OCI-LY3 (cell line): ENCODE data around the gene CHADL.

Experiments used
- H2AFZ ChIP-seq: fragments of 200-600, 300-600 bp; shearing (Covaris generic); 2 replicates; pipeline ENCODE4 v1.6.0; 2014; ENCODE audit warnings: antibody characterized with exemption, low read depth, low read length
- H3K27ac ChIP-seq: fragments of 200-600, 300-600 bp; sonication (generic); 2 replicates; pipeline ENCODE4 v1.5.1; 2014; ENCODE audit warnings: mild to moderate bottlenecking, low read length, moderate library complexity, mixed read lengths
- H3K27me3 ChIP-seq: fragments of 200-600, 300-600 bp; sonication (generic); 2 replicates; pipeline ENCODE4 v1.6.1; 2014; ENCODE audit warnings: low read depth, low read length, mixed read lengths
- H3K36me3 ChIP-seq: fragments of 200-600, 300-600 bp; sonication (generic); replicated peaks from 2 replicates; pipeline ENCODE3; 2014; ENCODE audit warnings: low read depth, low read length, mixed read lengths
- H3K4me1 ChIP-seq: fragments of 300-600, 200-600 bp; sonication (generic); 2 replicates; pipeline ENCODE4 v1.6.1; 2014; ENCODE audit warnings: low read length, mixed read lengths
- H3K4me2 ChIP-seq: fragments of 200-600, 300-600 bp; sonication (generic); 2 replicates; pipeline ENCODE4 v1.6.1; 2014; ENCODE audit warnings: low read length, mixed read lengths
- H3K4me3 ChIP-seq: fragments of 300-600, 200-600 bp; sonication (generic); 2 replicates; pipeline ENCODE4 v1.5.1; 2014; ENCODE audit warnings: antibody characterized with exemption, mild to moderate bottlenecking, low read length, moderate library complexity
- H3K79me2 ChIP-seq: fragments of 300-600, 200-600 bp; shearing (Covaris generic); 2 replicates; pipeline ENCODE4 v1.6.1; 2014; ENCODE audit warnings: mild to moderate bottlenecking, low read length, mixed read lengths
- H3K9ac ChIP-seq: fragments of 300-600, 200-600 bp; shearing (Covaris generic); 2 replicates; pipeline ENCODE4 v1.6.0; 2014; ENCODE audit warnings: mild to moderate bottlenecking, low read length, moderate library complexity
- H3K9me3 ChIP-seq: fragments of 200-600, 300-600 bp; shearing (Covaris generic); 2 replicates; pipeline ENCODE4 v1.6.1; 2014; ENCODE audit warnings: low read length, mixed read lengths; ENCODE audit not compliant: insufficient read depth
- H4K20me1 ChIP-seq: fragments of 200-600, 300-600 bp; sonication (generic); 2 replicates; pipeline ENCODE4 v1.6.1; 2016; ENCODE audit warnings: low read length, mixed read lengths; ENCODE audit not compliant: insufficient read depth
- EZH2phosphoT487 ChIP-seq: fragments of 200-600 bp; shearing (Covaris generic); IDR thresholded peaks from 2 replicates; pipeline ENCODE4 v1.6.1; 2018; ENCODE audit warnings: antibody characterized with exemption, mixed run types, low read depth
- TF ChIP-seq, protein P1 (sequence below): fragments of 200-600, 300-600 bp; sonication (generic); IDR thresholded peaks from 2 replicates; pipeline ENCODE4 v1.5.1; 2014; ENCODE audit warnings: antibody characterized with exemption, low read length, low read depth

CHADL gene

DNA sequence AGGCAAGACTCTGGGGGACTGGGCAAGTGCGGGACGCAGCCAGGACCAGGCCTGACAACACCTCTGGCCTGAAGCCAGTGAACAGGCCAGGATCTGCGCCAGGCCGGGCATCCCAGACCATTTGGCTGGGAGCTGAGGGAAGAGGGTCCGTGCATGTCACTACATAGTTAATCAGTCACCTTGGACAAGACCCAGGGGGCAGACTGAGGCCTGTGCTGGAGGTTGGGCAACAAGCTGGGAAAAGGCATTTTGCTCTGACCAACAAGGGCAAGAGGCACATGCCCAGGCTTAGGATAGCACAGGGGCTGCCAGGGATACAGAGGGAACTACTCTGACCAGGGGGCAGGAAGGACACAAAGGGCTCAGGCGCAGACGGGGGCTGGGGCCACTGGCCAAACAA, 7.0 kb upstream of the CHADL start:
- Histone ChIP-seq H3K27ac (no peak overlapping the region), H3K36me3 (peaks cover 63% of the 10 kb centered on the region), H3K4me3 (no peak overlapping the region), H3K27me3 (no peaks in the 10 kb centered on the region), H4K20me1 (no peaks in the 10 kb centered on the region), H2AFZ (no peak overlapping the region), H3K9me3 (no peaks in the 10 kb centered on the region), H3K4me1 (no peaks in the 10 kb centered on the region), H3K79me2 (no peaks in the 10 kb centered on the region), H3K9ac (no peak overlapping the region), H3K4me2 (no peak overlapping the region)
- TF ChIP-seq, protein P1, sequence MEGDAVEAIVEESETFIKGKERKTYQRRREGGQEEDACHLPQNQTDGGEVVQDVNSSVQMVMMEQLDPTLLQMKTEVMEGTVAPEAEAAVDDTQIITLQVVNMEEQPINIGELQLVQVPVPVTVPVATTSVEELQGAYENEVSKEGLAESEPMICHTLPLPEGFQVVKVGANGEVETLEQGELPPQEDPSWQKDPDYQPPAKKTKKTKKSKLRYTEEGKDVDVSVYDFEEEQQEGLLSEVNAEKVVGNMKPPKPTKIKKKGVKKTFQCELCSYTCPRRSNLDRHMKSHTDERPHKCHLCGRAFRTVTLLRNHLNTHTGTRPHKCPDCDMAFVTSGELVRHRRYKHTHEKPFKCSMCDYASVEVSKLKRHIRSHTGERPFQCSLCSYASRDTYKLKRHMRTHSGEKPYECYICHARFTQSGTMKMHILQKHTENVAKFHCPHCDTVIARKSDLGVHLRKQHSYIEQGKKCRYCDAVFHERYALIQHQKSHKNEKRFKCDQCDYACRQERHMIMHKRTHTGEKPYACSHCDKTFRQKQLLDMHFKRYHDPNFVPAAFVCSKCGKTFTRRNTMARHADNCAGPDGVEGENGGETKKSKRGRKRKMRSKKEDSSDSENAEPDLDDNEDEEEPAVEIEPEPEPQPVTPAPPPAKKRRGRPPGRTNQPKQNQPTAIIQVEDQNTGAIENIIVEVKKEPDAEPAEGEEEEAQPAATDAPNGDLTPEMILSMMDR, result no peak
- no peak for TF ChIP-seq EZH2phosphoT487

DNA sequence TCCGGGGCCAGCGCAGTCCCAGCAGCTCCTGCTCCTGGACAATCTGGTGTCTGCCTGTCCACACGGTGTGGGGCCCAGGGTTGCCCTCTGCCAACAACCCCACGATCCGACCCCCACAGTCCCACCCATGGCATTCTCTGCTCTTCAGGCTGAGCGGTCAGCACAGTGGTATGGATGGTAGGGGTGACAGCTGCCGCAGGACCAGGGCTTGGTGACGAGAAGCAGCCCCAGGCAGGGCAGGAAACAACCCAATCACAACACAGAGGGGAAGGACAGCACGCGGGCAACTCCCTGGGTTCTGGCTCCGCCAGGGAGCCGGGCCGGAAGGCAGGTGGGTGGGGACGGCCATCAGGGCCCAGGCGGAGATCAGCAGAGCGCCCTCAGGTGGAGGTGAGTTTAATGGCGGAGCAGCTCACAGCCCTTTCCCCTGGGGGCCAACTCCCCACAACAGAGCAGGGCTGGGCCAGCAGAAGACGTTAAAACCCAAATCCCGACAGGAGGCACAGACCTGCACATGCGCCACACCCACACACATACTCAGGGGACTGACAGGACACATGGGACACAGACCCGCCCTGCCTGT, 5.3 kb upstream of the CHADL start:
- no peak for TF ChIP-seq EZH2phosphoT487
- TF ChIP-seq, protein P1, result peak; percentile 30
- Histone ChIP-seq H2AFZ (no peak overlapping the region), H3K9me3 (no peaks in the 10 kb centered on the region), H4K20me1 (no peaks in the 10 kb centered on the region), H3K4me2 (no peak overlapping the region), H3K4me1 (no peaks in the 10 kb centered on the region), H3K27me3 (no peaks in the 10 kb centered on the region), H3K9ac (no peak overlapping the region), H3K79me2 (no peaks in the 10 kb centered on the region), H3K27ac (no peak overlapping the region), H3K4me3 (no peak overlapping the region), H3K36me3 (peaks cover 53% of the 10 kb centered on the region)

DNA sequence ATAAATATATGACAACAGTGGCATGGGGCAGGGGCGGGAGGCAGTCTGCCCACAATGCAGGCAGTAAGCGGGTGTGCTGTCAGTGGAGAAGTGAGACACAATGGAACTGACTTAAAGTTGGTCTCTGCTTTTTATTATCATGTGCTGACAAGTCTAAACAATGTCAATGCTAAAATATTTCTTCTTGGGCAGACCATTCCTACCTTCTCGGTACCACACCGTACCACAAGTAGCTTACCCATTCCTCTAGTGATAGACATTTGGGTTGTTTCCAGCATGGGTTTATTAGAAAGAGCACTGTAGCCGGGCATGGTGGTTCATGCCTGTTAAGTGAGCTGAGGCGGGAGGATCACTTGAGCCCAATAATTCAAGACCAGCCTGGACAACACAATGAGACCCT, 2.6 kb upstream of the CHADL start:
- Histone ChIP-seq H3K27ac (no peak overlapping the region), H2AFZ (no peak overlapping the region), H3K27me3 (no peaks in the 10 kb centered on the region), H3K4me2 (no peak overlapping the region), H3K79me2 (no peaks in the 10 kb centered on the region), H3K36me3 (peaks cover 26% of the 10 kb centered on the region), H3K4me1 (no peaks in the 10 kb centered on the region), H3K9me3 (no peaks in the 10 kb centered on the region), H3K9ac (no peak overlapping the region), H4K20me1 (no peaks in the 10 kb centered on the region), H3K4me3 (no peak overlapping the region)
- TF ChIP-seq, protein P1, result no peak
- TF ChIP-seq EZH2phosphoT487, result no peak

DNA sequence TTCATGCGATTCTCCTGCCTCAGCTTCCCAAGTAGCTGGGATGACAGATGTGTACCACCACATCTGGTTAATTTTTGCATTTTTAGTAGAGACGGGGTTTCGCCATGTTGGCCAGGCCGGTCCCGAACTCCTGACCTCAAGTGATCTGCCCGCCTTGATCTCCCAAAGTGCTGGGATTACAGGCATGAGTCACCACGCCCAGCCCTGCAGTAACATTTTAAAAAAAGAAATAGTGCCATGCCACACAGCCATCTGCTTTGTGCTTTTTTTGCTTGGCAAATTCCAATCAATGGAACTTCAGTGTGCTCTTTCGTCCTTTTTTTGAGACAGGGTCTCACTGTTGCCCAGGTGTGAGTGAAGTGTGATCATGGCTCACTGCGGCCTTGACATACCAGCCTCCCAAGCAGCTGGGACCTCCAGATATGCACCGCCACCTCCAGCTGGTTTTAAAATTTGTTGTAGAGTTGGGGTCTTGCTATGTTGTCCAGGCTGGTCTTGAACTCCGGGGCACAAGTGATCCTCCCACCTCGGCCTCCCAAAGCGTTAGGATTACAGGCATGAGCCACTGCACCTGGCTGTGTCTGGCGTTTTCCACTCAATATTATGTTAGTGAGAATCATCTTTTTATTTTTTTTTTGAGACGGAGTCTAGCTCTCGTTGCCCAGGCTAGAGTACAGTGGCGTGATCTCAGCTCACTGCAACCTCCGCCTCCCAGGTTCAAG, 1.8 kb upstream of the CHADL start:
- Histone ChIP-seq H3K36me3 (peaks cover 22% of the 10 kb centered on the region), H3K79me2 (no peaks in the 10 kb centered on the region), H3K27me3 (no peaks in the 10 kb centered on the region), H3K4me1 (peaks cover 3% of the 10 kb centered on the region; the same call in 1 of the 2 replicates), H4K20me1 (no peaks in the 10 kb centered on the region), H3K4me3 (no peak overlapping the region), H3K4me2 (no peak overlapping the region), H2AFZ (no peak overlapping the region), H3K9ac (no peak overlapping the region), H3K9me3 (no peaks in the 10 kb centered on the region), H3K27ac (no peak overlapping the region)
- TF ChIP-seq EZH2phosphoT487, result no peak
- TF ChIP-seq, protein P1, result no peak
